Urothelium cell line (cell line): ENCODE data around the gene TMEM51.

Source experiments
- DNase-seq: peaks from one replicate; pipeline ENCODE4 v3.0.0; 2011; ENCODE audit warnings: low spot score, mixed read lengths
- FAIRE-seq: peaks from 2 replicates; lab custom pipeline; 2011; peaks lifted over from hg19 to GRCh38; lab: Jason Lieb, UNC

Gene TMEM51

DNA sequence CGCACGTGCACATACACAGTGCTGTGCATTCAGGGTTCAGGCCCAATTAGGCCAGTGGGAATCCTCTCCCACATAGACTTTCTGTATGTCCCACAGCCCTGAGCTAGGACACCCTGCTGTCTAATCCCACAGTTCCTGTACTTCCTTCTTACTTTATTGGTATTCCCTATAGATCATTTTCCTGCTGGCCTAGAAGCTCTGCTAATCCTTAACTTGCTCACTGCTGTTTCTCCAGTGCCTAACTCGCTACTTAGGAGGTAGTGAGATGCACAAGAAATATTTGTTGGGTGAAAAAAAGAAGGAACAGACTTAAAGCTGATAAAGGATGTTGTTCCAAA lies 59.4 kb downstream of the TMEM51 start:
- DNase-seq (no peak), FAIRE-seq (no peak)

DNA sequence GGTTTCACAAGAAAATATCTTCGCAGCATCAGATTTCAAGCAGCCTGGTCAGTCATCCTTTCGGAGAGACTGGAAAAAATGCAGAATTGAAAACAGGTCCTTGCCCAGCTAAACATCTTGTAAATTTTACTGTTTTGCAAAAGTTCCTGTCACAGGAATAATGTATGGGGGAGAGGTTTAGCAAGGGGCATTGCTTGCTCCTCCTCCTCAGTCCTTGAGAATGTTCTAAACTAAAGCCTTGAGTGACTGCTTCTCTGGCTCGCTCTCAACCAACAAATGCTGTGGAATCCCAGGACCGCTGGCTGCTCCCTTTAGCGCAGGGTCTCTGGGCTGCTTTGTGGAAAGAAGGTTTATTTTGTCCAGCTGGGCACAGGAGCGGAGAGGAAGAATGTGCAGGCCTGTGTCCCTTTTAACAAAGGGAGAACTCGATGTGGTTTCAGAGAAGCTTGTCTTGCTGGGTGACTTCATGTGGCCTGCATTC lies 59.8 kb downstream of the TMEM51 start:
- FAIRE-seq = no peak

DNA sequence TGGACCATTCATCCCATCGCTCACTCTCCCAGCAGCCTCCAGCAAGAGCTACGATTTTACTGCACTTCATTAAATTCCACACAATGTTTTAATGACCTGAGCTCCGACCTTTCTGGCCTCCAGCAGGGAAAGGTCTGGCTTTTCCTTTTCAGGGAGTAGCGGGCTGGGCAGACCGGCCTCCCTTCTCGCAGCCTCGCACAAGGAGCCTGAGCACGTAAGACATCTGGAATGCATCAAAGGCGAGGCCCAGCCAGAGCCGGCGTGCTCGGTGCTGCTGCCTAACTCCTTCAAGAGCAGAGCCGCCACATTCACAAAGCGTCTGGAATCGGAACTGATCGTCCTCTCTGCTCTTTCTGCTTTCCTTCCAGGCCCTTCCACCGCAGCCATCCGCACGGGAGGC lies 61.0 kb downstream of the TMEM51 start:
- DNase-seq (no peak), FAIRE-seq (no peak)

More for the DNA sequence above, 59.8 kb downstream of the TMEM51 start:
- no peak for DNase-seq

DNA sequence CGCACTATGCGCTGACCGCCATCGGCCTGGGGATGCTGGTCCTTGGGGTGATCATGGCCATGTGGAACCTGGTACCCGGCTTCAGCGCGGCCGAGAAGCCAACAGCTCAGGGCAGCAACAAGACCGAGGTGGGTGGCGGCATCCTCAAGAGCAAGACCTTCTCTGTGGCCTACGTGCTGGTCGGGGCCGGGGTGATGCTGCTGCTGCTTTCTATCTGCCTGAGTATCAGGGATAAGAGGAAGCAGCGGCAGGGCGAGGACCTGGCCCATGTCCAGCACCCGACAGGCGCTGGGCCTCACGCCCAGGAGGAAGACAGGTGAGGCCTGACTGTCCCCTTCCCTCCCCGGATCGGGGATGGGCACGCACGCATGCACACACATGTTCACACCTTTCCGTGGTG lies 61.6 kb downstream of the TMEM51 start:
- no peak for FAIRE-seq
- no peak for DNase-seq

DNA sequence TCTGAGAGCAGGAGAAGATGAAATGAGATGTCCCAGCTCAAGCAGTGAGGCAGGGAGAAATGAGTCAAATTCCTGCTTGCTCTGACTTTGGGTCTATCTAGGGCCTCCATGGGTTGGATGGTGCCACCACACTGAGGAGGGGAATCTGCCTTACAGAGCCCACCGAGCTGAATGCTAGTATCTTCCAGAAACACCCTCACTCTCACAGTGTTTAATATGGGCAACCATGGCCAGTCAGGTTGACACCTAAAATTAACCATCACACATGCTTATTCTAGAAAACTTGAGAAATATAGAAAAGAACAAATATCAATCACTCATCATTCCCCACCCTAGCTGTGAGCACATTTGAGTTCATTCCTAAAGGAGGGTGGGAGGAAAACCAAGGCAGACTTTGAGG lies 64.1 kb downstream of the TMEM51 start:
- DNase-seq (no peak), FAIRE-seq (no peak)

DNA sequence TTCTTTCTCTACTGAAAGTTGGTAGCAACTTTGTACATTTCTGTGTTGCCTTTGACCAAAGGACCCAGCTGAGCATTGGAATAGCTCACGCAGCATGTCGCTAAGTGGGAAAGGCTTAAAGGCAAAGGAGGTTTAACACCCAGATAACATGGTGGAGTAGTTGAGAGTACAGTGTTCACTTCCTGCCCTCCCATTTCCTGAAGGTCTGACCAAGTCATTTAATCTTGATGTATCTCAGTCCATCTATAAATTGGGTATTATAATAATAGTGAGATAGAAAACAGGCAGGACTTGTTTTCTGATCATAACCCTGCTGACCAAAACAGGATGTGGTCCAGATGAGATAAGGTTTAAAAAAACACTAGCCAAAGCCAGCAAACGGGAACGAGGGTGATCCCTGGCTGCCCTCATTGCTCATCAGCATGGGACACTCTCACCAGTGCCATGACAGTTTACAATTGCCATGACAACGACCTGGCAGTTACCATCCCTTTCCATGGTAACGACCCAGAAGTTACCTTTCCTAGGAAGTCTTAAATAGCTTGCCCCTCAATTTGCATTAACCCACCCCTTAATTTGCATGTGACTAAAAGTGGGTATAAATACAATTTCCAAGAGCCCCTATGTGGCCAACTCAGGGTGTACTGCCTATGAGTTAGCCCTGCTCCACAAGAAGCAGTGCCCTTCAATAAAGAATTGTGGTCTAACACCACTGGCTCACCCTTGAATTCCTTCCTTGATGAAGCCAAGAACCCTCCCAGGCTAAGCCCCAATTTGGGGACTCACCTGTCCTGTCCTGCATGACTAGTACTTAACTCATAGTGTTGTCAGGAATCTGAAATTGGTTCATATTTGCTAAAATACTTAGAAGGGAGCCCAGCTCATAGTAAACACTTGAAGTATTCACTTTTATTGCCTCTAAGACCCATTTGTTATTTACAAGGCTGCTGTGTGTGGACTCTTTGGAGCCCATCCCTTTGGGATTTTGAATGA lies 65.0 kb downstream of the TMEM51 start:
- no peak for FAIRE-seq
- no peak for DNase-seq

DNA sequence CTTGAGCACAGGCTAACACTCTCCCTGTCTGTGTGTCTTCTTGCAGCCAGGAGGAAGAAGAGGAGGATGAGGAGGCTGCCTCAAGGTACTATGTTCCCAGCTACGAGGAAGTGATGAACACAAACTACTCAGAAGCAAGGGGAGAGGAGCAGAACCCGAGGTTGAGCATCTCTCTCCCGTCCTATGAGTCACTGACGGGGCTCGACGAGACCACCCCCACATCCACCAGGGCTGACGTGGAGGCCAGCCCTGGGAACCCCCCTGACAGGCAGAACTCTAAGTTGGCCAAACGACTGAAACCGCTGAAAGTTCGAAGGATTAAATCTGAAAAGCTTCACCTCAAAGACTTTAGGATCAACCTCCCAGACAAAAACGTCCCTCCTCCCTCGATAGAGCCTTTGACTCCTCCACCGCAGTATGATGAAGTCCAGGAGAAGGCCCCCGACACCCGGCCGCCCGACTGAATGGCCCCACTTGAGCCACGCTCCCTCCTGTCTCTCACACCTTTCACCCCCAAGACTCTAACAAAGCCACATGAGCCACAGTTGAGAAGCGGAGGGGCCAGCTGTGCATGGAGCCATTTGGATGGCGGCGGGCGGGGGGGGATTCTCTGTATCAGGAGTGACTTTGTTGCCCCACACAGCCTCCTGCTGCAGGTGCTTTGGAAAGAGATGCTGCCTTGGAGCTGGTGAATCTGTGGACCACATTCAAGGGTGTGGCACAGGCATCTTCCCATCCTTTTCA lies 65.9 kb downstream of the TMEM51 start:
- FAIRE-seq (no peak), DNase-seq (no peak)

DNA sequence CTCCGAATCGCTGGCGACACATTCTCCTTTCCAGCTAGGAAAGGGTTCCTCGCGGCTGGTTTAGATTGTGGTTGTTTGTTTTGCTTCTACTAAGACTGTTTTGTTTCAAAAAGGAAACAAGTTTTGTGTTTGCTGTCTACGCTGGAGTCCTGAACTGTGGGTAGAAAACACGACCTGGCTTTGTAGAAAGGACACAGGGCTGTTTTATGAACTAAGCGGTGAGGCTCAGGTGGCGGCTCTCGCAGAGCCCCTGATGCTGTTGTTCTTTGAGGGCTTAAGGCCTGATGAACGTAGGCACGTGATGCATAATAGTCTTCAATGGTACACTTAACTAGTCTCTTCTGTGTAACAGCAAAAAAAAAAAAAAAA lies 66.5 kb downstream of the TMEM51 start:
- no peak for FAIRE-seq
- no peak for DNase-seq

DNA sequence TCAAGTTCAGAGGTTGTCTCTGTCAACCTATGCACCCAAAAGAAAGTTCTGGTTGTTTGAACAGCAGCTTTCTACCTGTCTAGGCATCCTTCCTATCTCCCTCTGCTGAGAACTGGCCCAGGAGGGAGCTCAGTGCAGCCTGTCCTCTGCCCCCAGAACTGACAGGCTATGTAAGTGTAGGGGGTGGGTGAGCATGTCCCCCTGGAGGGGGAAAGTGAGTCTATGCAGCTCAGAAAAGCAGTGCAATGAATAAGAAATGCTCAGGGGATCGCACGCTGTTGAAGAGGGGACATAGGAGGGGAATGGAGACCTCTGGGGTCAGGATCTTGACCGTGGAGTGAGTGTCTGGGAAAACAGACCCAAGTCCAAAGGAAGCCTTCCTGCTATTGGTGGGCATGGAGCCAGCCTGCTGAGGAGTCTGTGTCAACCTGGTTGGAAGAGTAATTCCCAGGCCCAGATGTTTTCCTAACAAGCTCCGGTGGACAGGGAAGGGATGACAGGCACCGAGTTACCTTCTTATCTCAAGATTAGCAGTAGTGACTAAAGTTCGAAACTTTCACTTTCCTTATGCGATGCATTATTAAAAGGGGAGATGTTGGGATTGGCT lies 67.4 kb downstream of the TMEM51 start:
- no peak for DNase-seq
- FAIRE-seq = no peak

DNA sequence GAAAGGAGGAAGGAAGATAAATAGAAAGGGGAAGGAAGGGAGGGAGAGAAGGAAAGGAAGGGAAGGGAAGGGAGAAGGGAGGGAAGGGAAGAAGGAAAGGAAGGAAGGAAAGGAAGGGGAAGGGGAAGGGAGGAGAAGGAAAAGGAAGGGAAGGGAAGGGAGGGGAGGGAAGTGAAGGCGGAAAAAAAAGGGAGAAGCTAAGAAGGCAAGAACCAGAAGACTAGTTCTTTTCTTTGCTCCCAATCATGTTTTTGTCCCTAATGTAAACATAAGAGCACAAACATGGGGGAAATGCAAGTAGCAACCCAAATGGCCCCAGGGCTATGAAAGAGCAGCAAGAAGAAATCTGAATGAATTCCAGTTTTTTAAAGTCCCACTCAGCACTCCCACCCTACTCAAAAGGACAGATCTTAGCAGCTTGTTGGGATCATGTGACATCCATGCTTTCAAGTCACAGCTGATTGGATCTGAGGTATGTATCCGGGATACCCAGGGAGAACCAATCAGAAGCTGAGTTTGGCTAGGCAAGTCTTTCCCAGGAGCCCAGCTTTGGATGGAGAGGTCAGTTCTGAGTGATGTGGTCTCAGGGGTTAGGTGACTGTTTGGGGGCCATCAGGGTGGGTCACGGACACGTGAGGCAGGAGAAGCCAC lies 69.2 kb downstream of the TMEM51 start:
- DNase-seq (no peak), FAIRE-seq (no peak)

DNA sequence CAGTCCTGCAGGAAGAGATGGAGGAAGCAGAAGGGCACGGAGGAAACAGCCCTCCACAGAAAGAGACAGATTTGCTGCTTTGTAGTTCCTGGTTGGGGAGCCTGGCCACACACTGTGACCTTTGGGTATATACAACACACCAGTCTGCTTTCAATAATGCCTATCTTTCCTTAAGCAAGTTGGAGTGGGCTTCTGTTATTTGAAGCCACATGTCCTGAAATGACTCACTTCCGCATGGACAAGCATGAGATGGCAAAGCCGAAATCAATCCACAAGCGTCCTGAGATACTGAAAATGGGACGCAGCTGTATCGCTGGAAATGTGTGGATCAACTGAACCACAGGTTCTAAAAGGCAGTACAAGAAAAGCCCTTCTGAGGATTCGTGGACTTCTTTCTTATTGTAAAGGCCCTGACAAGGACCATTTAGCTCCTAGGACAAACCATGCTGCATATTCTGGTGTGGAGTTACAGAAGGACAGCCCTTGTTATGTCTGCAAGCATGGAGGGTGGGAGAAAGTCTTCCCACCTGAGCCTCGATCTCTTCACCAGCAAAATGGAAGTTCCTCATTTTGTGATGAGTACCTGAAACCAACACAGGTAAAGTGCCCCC lies 70.8 kb downstream of the TMEM51 start:
- FAIRE-seq (no peak), DNase-seq (no peak)

DNA sequence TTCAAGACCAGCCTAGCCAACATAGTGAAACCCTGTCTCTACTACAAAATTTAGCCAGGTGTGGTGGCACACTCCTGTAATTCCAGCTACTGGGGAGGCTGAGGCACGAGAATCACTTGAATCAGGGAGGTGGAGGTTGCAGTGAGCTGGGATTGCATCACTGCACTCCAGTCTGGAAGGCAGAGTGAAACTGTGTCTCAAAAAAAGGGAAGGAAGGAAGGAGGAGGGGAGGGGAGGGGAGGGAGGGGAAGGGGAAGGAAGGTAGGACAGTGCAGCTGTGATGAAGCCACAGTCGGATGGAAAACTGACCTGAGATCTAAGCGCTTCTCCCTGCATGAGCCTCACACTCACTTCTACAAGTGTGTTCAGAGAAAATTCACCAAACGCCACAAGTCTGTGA lies 71.4 kb downstream of the TMEM51 start:
- FAIRE-seq = no peak

DNA sequence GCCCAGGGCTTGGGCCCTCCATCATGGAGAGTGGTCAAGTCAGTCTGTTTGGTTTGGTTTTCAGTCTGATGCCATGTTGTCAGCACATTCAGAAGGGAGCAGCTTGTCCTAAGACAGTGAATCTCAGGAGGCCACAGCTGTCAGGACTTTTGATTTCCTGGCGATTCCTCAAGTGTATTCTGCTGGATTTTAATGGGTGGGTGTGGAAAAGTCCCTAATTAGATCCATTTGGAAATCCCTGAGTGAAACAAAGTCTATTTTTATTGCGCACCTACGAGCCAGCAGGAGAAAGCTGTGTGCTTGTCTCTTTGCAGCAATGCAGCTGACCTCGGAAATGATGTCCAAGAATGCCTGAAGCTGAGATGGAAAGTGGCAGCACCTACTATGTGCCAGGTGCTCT lies 71.9 kb downstream of the TMEM51 start:
- FAIRE-seq (no peak), DNase-seq (no peak)

More for the DNA sequence above, 71.4 kb downstream of the TMEM51 start:
- no peak for DNase-seq

DNA sequence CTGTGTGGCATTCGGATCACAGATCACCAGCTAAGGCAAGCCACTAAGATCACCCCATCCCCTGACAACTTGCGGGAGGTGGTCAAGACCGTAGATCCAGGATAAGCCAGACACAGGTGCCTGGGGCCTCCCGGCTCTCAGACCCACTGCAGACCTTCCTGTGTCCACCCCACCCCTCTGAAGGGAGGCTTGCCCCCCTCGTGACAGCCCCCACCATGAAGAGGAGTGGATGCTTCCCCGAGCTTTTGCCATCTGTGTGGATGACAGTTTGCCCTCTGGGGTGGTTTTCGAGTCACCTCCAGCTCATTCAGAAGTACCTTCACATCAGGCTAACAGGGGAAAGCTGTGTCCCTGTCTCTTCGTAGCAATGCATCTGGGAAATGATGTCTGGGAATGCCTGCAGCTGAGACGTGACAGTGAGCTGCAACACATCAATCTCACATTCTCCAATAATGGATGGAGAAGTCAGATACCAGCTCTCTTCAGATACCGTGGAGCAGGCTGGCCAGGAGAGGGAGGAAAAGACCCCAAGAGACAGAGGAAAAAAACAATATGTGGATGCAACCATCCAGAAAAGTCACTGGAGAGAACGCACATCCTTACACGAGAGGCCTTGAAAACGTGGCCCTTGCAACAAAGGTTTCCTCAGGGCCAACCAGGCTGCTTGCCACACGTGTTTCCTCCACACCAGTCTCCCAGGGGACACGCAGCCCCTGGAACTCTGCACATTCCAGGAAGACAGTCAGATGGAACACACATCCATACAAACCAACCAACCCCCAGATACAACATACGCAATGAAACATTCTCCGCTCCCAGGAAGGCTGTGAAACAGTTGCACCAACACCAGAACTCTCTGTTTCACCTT lies 73.1 kb downstream of the TMEM51 start:
- no peak for FAIRE-seq
- no peak for DNase-seq

DNA sequence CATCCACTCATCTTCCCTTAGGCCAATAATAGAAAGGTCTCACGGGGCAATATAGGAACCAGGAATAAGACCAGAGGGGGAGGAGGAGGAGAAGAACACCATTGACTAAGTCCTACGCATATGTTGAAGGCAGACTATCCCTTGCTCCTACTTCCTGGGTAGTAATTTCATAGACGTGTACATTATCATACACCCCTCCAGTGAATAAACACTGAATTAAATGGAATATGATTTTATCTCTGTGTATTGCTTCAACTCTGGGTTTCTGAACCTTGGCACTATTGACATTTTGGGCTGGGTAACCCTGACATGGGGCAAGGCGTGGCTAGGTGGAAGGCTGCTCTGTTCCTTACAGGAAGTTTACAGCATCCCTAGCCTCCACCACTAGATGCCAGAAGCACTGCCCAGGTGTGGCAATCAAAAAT lies 76.2 kb downstream of the TMEM51 start:
- no peak for DNase-seq
- FAIRE-seq = no peak

DNA sequence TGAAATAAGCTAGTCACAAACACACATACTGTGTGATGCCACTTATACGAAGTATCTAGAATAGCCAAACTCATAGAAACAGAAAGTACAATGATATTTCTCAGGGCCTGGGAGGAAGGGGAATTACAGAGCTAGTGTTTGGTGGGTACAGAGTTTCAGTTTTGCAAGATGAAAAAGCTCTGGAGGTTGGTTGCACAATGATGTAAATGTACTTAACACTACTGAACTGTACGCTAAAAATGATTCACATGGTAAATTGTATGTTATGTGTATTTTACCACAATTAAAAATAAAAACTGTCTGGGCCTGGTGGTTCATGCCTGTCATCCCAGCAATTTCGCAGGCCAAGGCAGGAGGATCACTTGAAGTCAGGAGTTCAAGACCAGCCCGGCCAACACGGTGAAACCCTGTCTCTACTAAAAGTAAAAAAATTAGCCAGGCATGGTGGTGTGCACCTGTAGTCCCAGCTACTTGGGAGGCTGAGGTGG lies 78.2 kb downstream of the TMEM51 start:
- no peak for FAIRE-seq
- no peak for DNase-seq

DNA sequence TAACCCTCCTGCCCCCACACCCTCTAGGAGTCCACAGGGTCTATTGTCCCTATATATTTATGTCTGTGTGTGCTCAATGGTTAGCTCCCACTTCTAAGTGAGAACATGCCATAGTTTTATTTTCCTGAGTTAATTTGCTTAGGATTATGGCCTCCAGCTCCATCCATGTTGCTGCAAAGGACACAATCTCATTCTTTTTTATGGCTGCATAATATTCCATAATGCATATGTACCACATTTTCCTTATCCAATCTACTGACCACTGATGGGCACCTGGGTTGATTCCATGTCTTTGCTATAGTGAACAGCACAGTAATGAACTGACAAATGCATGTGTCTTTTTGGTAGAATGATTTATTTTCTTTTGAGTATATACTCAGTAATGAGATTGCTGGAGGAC lies 80.1 kb downstream of the TMEM51 start:
- DNase-seq = no peak
- no peak for FAIRE-seq

DNA sequence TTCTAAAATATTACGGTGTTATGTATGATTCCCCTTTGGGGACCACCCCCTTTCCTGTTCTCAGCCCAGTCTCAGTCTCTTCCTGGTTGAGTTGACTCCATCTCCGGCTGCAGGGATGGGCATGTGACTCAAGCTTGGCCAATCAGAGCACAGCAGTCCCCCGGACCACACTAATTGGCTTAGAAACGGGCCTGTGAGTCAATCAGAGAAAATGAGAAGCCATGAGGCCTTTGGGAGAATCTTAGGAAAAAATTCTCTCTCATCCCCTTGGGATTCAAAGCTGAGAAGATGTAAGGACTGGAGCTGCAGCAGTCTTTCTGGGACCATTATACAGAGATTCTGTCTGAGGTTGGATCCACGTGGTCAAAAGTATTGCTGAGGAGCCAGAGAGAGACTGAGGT lies 82.8 kb downstream of the TMEM51 start:
- no peak for DNase-seq
- no peak for FAIRE-seq

DNA sequence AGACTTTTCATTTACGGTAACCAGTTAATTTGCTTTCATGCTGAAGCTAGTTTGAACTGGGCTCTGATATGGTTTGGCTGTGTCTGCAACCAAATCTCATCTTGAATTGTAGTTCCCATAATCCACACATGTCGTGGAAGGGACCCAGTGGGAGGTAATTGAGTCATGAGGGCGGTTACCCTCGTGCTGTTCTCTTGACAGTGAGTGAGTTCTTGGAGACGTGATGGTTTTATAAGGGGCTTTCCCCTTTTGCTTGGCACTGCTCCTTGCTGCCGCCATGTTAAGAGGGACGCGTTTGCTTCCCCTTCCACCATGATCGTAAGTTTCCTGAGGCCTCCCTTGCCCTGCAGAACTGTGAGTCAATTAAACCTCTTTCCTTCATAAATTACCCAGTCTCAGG lies 83.2 kb downstream of the TMEM51 start:
- FAIRE-seq = no peak

DNA sequence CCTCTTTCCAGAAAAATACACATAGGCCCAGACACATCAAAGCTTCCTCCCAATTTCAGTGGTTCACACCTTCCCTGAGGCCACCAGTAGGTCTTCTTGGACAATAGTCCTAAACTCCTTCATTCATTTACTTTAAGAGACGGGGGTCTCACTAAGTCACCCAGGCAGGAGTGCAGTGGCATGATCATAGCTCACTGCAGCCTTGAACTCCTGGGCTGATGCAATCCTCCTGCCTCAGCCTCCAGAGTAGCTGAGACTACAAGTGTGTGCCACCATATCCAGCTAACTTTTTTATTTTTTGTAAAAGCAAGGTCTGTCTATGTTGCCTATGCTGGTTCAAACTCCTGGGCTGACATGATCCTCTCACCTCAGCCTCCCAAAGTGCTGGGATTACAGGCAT lies 85.2 kb downstream of the TMEM51 start:
- FAIRE-seq = no peak
- DNase-seq = no peak

More for the DNA sequence above, 83.2 kb downstream of the TMEM51 start:
- DNase-seq = no peak
